Measurements from ENCODE around the gene MUC5B.
"Not testable (repeated sequence)": the region's sequence is repeated elsewhere in the genome, so short reads cannot be mapped to it uniquely, and the experiment has no call there.

The MUC5B gene

GRCh38 chr11:1239596-1240205 lies 16.8 kb downstream of the MUC5B start:
- DNase-seq (ENCODE audit: insufficient read length) = no peak
- TF ChIP-seq POLR2AphosphoS5 (IDR thresholded peaks at IDR 0.05; ENCODE audit: low read depth, low read length) = no peak
- TF ChIP-seq TAF1 (IDR thresholded peaks at IDR 0.05; ENCODE audit: borderline replicate concordance, low read depth, low read length) = no peak
- TF ChIP-seq POLR2A (IDR thresholded peaks at IDR 0.05; ENCODE audit: low read depth, low read length) = no peak
- no peak for FAIRE-seq

GRCh38 chr11:1240771-1241170 lies 17.9 kb downstream of the MUC5B start:
- DNase-seq (ENCODE audit: insufficient read length) = no peak
- FAIRE-seq = no peak
- no peak for TF ChIP-seq POLR2A (IDR thresholded peaks at IDR 0.05; ENCODE audit: low read depth, low read length)
- TF ChIP-seq TAF1 (IDR thresholded peaks at IDR 0.05; ENCODE audit: borderline replicate concordance, low read depth, low read length) = no peak
- no peak for TF ChIP-seq POLR2AphosphoS5 (IDR thresholded peaks at IDR 0.05; ENCODE audit: low read depth, low read length)

- TF ChIP-seq POLR2A (IDR thresholded peaks at IDR 0.05; ENCODE audit: low read depth, low read length) (no peak), POLR2AphosphoS5 (IDR thresholded peaks at IDR 0.05; ENCODE audit: low read depth, low read length) (no peak), TAF1 (IDR thresholded peaks at IDR 0.05; ENCODE audit: borderline replicate concordance, low read depth, low read length) (no peak)
- FAIRE-seq (no peak), DNase-seq (ENCODE audit: insufficient read length) (no peak)
Measured at GRCh38 chr11:1241706-1242105, 18.8 kb downstream of the MUC5B start.

- TF ChIP-seq TAF1 (IDR thresholded peaks at IDR 0.05; ENCODE audit: borderline replicate concordance, low read depth, low read length) (no peak), POLR2AphosphoS5 (IDR thresholded peaks at IDR 0.05; ENCODE audit: low read depth, low read length) (no peak), POLR2A (IDR thresholded peaks at IDR 0.05; ENCODE audit: low read depth, low read length) (no peak)
- FAIRE-seq (no peak), DNase-seq (ENCODE audit: insufficient read length) (no peak)
Measured at GRCh38 chr11:1242289-1242688, 19.4 kb downstream of the MUC5B start.

GRCh38 chr11:1242751-1243150 lies 19.9 kb downstream of the MUC5B start:
- FAIRE-seq; DNase-seq (ENCODE audit: insufficient read length): not testable (repeated sequence)

- DNase-seq (ENCODE audit: insufficient read length); FAIRE-seq: not testable (repeated sequence)
Measured at GRCh38 chr11:1243521-1243920, 20.7 kb downstream of the MUC5B start.

- DNase-seq (ENCODE audit: insufficient read length); FAIRE-seq: not testable (repeated sequence)
Measured at GRCh38 chr11:1244557-1244956, 21.7 kb downstream of the MUC5B start.

GRCh38 chr11:1245717-1246116 lies 22.9 kb downstream of the MUC5B start:
- not testable (repeated sequence) for FAIRE-seq; DNase-seq (ENCODE audit: insufficient read length)

- not testable (repeated sequence) for DNase-seq (ENCODE audit: insufficient read length); FAIRE-seq
Measured at GRCh38 chr11:1246301-1246700, 23.4 kb downstream of the MUC5B start.

- not testable (repeated sequence) for DNase-seq (ENCODE audit: insufficient read length); FAIRE-seq
Measured at GRCh38 chr11:1247026-1247425, 24.2 kb downstream of the MUC5B start.

- DNase-seq (ENCODE audit: insufficient read length); FAIRE-seq: not testable (repeated sequence)
Measured at GRCh38 chr11:1248951-1249350, 26.1 kb downstream of the MUC5B start.

GRCh38 chr11:1250411-1250810 lies 27.5 kb downstream of the MUC5B start:
- not testable (repeated sequence) for DNase-seq (ENCODE audit: insufficient read length); FAIRE-seq

GRCh38 chr11:1251236-1251770 lies 28.4 kb downstream of the MUC5B start:
- no peak for TF ChIP-seq POLR2A (IDR thresholded peaks at IDR 0.05; ENCODE audit: low read depth, low read length)
- no peak for TF ChIP-seq TAF1 (IDR thresholded peaks at IDR 0.05; ENCODE audit: borderline replicate concordance, low read depth, low read length)
- no peak for TF ChIP-seq POLR2AphosphoS5 (IDR thresholded peaks at IDR 0.05; ENCODE audit: low read depth, low read length)
- FAIRE-seq = no peak
- no peak for DNase-seq (ENCODE audit: insufficient read length)

- DNase-seq (ENCODE audit: insufficient read length) (no peak), FAIRE-seq (no peak)
- TF ChIP-seq POLR2A (IDR thresholded peaks at IDR 0.05; ENCODE audit: low read depth, low read length) = no peak
- no peak for TF ChIP-seq POLR2AphosphoS5 (IDR thresholded peaks at IDR 0.05; ENCODE audit: low read depth, low read length)
- TF ChIP-seq TAF1 (IDR thresholded peaks at IDR 0.05; ENCODE audit: borderline replicate concordance, low read depth, low read length) = no peak
Measured at GRCh38 chr11:1252371-1253102, 29.7 kb downstream of the MUC5B start.
